ENCODE data around the gene ATF5.

Gene ATF5

GRCh38 chr19:49916839-49917733, 11.9 kb upstream of the ATF5 start:
- H3K27ac ChIP-seq (replicated peaks): peak overlapping the region; percentile 67
- peak in 1 of 2 experiments; percentile 71 for DNase-seq (ENCODE audit: low read depth in 1 of 2, low spot score in 1 of 2)
- TF ChIP-seq POLR2AphosphoS5 (IDR thresholded peaks at IDR 0.05; ENCODE audit: low read depth) (no peak), CTCF (IDR thresholded peaks at IDR 0.05; ENCODE audit: insufficient read depth, low read length) (peak; percentile 45), SPI1 (IDR thresholded peaks at IDR 0.05; ENCODE audit: borderline replicate concordance, low read depth) (peak; percentile 97)

GRCh38 chr19:49918089-49918488, 10.9 kb upstream of the ATF5 start:
- Histone ChIP-seq H3K27me3 (ENCODE audit: insufficient read depth, poor library complexity, severe bottlenecking) (no peaks in the 10 kb centered on the region), H3K27ac (replicated peaks) (peak overlapping the region; percentile 67), H3K4me3 (replicated peaks; ENCODE audit: insufficient read depth, low read length) (no peak overlapping the region)
- no peak for DNase-seq (ENCODE audit: low read depth in 1 of 2, low spot score in 1 of 2)
- TF ChIP-seq POLR2AphosphoS5 (IDR thresholded peaks at IDR 0.05; ENCODE audit: low read depth): no peak
- TF ChIP-seq CTCF (IDR thresholded peaks at IDR 0.05; ENCODE audit: insufficient read depth, low read length): no peak
- TF ChIP-seq GABPA (IDR thresholded peaks at IDR 0.05; ENCODE audit: low read depth): no peak
- TF ChIP-seq SPI1 (IDR thresholded peaks at IDR 0.05; ENCODE audit: borderline replicate concordance, low read depth): no peak
- no peak for TF ChIP-seq REST (IDR thresholded peaks at IDR 0.05; ENCODE audit: insufficient replicate concordance, low read depth)

More at GRCh38 chr19:49916839-49917733, 11.9 kb upstream of the ATF5 start:
- no peak overlapping the region for H3K4me3 ChIP-seq (replicated peaks; ENCODE audit: insufficient read depth, low read length)
- H3K27me3 ChIP-seq (ENCODE audit: insufficient read depth, poor library complexity, severe bottlenecking): no peaks in the 10 kb centered on the region

- no peak overlapping the region for H3K27ac ChIP-seq (replicated peaks)
- TF ChIP-seq CTCF (IDR thresholded peaks at IDR 0.05; ENCODE audit: insufficient read depth, low read length) (no peak), SPI1 (IDR thresholded peaks at IDR 0.05; ENCODE audit: borderline replicate concordance, low read depth) (no peak), POLR2AphosphoS5 (IDR thresholded peaks at IDR 0.05; ENCODE audit: low read depth) (0 out of 2 replicates have a peak, but pooled peaks have one; percentile 13), REST (IDR thresholded peaks at IDR 0.05; ENCODE audit: insufficient replicate concordance, low read depth) (no peak), GABPA (IDR thresholded peaks at IDR 0.05; ENCODE audit: low read depth) (no peak)
- no peak for DNase-seq (ENCODE audit: low read depth in 1 of 2, low spot score in 1 of 2)
- no peaks in the 10 kb centered on the region for H3K27me3 ChIP-seq (ENCODE audit: insufficient read depth, poor library complexity, severe bottlenecking)
- no peak overlapping the region for H3K4me3 ChIP-seq (replicated peaks; ENCODE audit: insufficient read depth, low read length)
Measured at GRCh38 chr19:49920624-49921363, 8.2 kb upstream of the ATF5 start.

Measured in HL-60 (cell line).